Neural cell (in vitro differentiated cells): ENCODE results near the gene NUDT8.

Experiments
- EP300 ChIP-seq: fragments of 450-650 bp; conservative IDR thresholded peaks from 2 replicates; pipeline ENCODE4 v1.6.1; 2014; ENCODE audit warnings: antibody characterized with exemption, mild to moderate bottlenecking, moderate library complexity; ENCODE audit not compliant: poor library complexity, severe bottlenecking
- EZH2 ChIP-seq: fragments of 200-600, 300-800 bp; shearing (Covaris generic), sonication (generic); IDR thresholded peaks from 2 replicates; pipeline ENCODE4 v1.6.1; 2014; ENCODE audit warnings: antibody characterized with exemption, low read length, borderline replicate concordance, mild to moderate bottlenecking; ENCODE audit not compliant: insufficient read depth, poor library complexity, severe bottlenecking
- POLR2AphosphoS5 ChIP-seq: IDR thresholded peaks from 2 replicates; pipeline ENCODE4 v1.6.1; 2012
- RAD21 ChIP-seq: fragments of 450-650 bp; conservative IDR thresholded peaks from 2 replicates; pipeline ENCODE4 v1.6.1; 2014; ENCODE audit warnings: antibody characterized with exemption, mild to moderate bottlenecking, moderate library complexity
- REST ChIP-seq: IDR thresholded peaks from 2 replicates; pipeline ENCODE4 v1.6.1; 2012; ENCODE audit warnings: borderline replicate concordance
- SMC3 ChIP-seq: fragments of 450-650 bp; conservative IDR thresholded peaks from 2 replicates; pipeline ENCODE4 v1.6.1; 2014; ENCODE audit warnings: antibody characterized with exemption, mild to moderate bottlenecking, moderate library complexity; ENCODE audit not compliant: poor library complexity
- TAF1 ChIP-seq: IDR thresholded peaks from 2 replicates; pipeline ENCODE4 v1.6.1; 2012; ENCODE audit warnings: low read depth
- TF ChIP-seq, protein P1 (sequence below): fragments of 450-650 bp; IDR thresholded peaks from 2 replicates; pipeline ENCODE4 v1.5.1; 2014; ENCODE audit warnings: antibody characterized with exemption, mild to moderate bottlenecking, moderate library complexity; ENCODE audit not compliant: poor library complexity, severe bottlenecking

DNA sequence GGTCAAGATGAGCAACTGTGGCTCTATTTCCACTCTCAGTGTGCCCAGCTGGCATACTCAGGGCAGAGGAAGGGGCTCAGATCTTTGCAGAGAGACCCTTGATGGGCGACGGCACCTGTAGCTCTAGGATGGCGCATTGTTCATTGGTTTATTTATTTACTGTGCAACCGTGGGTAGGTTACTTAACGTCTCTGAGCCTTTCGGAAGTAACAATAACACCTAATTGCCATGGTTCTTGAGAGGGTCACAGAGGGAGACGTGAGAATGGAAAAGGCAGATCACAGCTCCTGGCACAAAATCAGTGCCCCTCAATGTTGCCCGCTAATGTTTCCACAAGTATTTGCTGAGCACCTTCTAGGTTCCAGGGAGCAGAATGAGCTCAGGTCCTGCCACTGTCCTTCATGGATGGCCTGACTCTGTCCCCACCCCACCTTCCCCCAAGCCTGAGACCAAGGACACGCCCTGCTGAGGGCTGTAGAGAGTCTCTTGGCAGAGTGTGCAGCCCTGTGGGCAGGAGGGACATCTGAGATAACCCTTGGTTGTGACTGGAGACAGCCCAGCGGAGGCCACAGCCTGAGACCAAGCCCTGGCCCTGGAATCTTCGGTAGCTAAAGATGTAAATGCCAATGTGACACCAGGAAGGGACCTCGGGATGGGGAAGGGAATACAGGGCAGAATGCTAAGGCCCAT lies 45.5 kb upstream of the NUDT8 start:
- TF ChIP-seq, protein P1, sequence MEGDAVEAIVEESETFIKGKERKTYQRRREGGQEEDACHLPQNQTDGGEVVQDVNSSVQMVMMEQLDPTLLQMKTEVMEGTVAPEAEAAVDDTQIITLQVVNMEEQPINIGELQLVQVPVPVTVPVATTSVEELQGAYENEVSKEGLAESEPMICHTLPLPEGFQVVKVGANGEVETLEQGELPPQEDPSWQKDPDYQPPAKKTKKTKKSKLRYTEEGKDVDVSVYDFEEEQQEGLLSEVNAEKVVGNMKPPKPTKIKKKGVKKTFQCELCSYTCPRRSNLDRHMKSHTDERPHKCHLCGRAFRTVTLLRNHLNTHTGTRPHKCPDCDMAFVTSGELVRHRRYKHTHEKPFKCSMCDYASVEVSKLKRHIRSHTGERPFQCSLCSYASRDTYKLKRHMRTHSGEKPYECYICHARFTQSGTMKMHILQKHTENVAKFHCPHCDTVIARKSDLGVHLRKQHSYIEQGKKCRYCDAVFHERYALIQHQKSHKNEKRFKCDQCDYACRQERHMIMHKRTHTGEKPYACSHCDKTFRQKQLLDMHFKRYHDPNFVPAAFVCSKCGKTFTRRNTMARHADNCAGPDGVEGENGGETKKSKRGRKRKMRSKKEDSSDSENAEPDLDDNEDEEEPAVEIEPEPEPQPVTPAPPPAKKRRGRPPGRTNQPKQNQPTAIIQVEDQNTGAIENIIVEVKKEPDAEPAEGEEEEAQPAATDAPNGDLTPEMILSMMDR = no peak
- TF ChIP-seq REST (no peak), POLR2AphosphoS5 (no peak), EZH2 (no peak), EP300 (no peak), RAD21 (no peak), TAF1 (no peak), SMC3 (no peak)
